T-helper 1 cell (primary cell): Measurements from ENCODE around the gene NIM1K.
"Not testable (repeated sequence)": the region's sequence is repeated elsewhere in the genome, so short reads cannot be mapped to it uniquely, and the experiment has no call there.

ENCODE experiments used
- DNase-seq, 5 donors: peaks; one replicate each; pipeline ENCODE4 v3.0.0-alpha.2; 2012 to 2020

Gene NIM1K

GRCh38 chr5:43314724-43315123 is 122.7 kb downstream of the NIM1K start:
- DNase-seq: no peak

- peak in 1 of 5 donors; percentile 83 for DNase-seq
These were observed 123.2 kb downstream of the NIM1K start for GRCh38 chr5:43315263-43315662.

- DNase-seq: peak in 1 of 5 donors; percentile 56
These were observed 123.7 kb downstream of the NIM1K start for GRCh38 chr5:43315682-43316081.

GRCh38 chr5:43316421-43316820 is 124.4 kb downstream of the NIM1K start:
- no peak for DNase-seq

GRCh38 chr5:43320846-43321245 is 128.8 kb downstream of the NIM1K start:
- DNase-seq: no peak

GRCh38 chr5:43323488-43323887 is 131.5 kb downstream of the NIM1K start:
- DNase-seq: not testable (repeated sequence)

- not testable (repeated sequence) for DNase-seq
These were observed 133.6 kb downstream of the NIM1K start for GRCh38 chr5:43325624-43326023.
